Neural cell (in vitro differentiated cells): Measurements from ENCODE around the gene TPM2. TPM values are rescaled to one million over a fixed set of nuclear protein-coding genes. Genes with fewer than 3 reads are reported as not detected.

Experiments used
- H2AFZ ChIP-seq: fragments of 200-600, 300-800 bp; sonication (generic), shearing (Covaris generic); 2 replicates; pipeline ENCODE4 v1.6.0; 2014; ENCODE audit warnings: low read depth, mild to moderate bottlenecking, antibody characterized with exemption, low read length, moderate library complexity
- H3F3A ChIP-seq: fragments of 200-600 bp; shearing (Covaris generic); 2 replicates; pipeline ENCODE4 v1.6.1; 2016; ENCODE audit warnings: mild to moderate bottlenecking, moderate library complexity, mixed read lengths, antibody characterized with exemption, low read length; ENCODE audit not compliant: insufficient read depth, poor library complexity, severe bottlenecking
- H3K27ac ChIP-seq: fragments of 200-600, 300-800 bp; sonication (generic), shearing (Covaris generic); 2 replicates; pipeline ENCODE4 v1.5.1; 2014; ENCODE audit warnings: mild to moderate bottlenecking, low read length, moderate library complexity
- H3K27me3 ChIP-seq: fragments of 300-800, 200-600 bp; sonication (generic), shearing (Covaris generic); 2 replicates; pipeline ENCODE4 v1.6.0; 2014; ENCODE audit warnings: mild to moderate bottlenecking, low read depth, low read length, moderate library complexity; ENCODE audit not compliant: insufficient read depth
- H3K36me3 ChIP-seq: fragments of 300-800, 200-600 bp; sonication (generic), shearing (Covaris generic); 2 replicates; pipeline ENCODE4 v1.5.1; 2014; ENCODE audit warnings: mild to moderate bottlenecking, antibody characterized with exemption, low read length, moderate library complexity; ENCODE audit not compliant: insufficient read depth
- H3K4me2 ChIP-seq: fragments of 300-800, 200-600 bp; sonication (generic), shearing (Covaris generic); 2 replicates; pipeline ENCODE4 v1.6.0; 2014; ENCODE audit warnings: mild to moderate bottlenecking, low read length
- H3K4me3 ChIP-seq: fragments of 300-800, 200-600 bp; sonication (generic), shearing (Covaris generic); 2 replicates; pipeline ENCODE4 v1.5.1; 2014; ENCODE audit warnings: mild to moderate bottlenecking, low read length, moderate library complexity
- H3K79me2 ChIP-seq: fragments of 200-600 bp; shearing (Covaris generic); replicated peaks from 2 replicates; pipeline ENCODE4 v1.6.0; 2014; ENCODE audit warnings: mild to moderate bottlenecking, low read length, moderate library complexity; ENCODE audit not compliant: insufficient read depth
- H3K9ac ChIP-seq: fragments of 300-800, 200-600 bp; sonication (generic), shearing (Covaris generic); 2 replicates; pipeline ENCODE4 v1.6.1; 2016; ENCODE audit warnings: mild to moderate bottlenecking, low read length, mixed read lengths
- H3K9me2 ChIP-seq: fragments of 200-600 bp; shearing (Covaris generic); 2 replicates; pipeline ENCODE4 v1.6.1; 2016; ENCODE audit warnings: mild to moderate bottlenecking, low read length, mixed read lengths; ENCODE audit not compliant: insufficient read depth
- H3K9me3 ChIP-seq: fragments of 200-600, 300-800 bp; sonication (generic), shearing (Covaris generic); 2 replicates; pipeline ENCODE4 v1.6.1; 2016; ENCODE audit warnings: mild to moderate bottlenecking, mixed run types, low read length, moderate library complexity, mixed read lengths
- H4K20me1 ChIP-seq: fragments of 200-600 bp; shearing (Covaris generic); 2 replicates; pipeline ENCODE4 v1.6.1; 2016; ENCODE audit warnings: mild to moderate bottlenecking, mixed run types; ENCODE audit not compliant: insufficient read depth
- CTCF ChIP-seq: fragments of 450-650 bp; IDR thresholded peaks from 2 replicates; pipeline ENCODE4 v1.5.1; 2014; ENCODE audit warnings: antibody characterized with exemption, mild to moderate bottlenecking, moderate library complexity; ENCODE audit not compliant: poor library complexity, severe bottlenecking
- EP300 ChIP-seq: fragments of 450-650 bp; conservative IDR thresholded peaks from 2 replicates; pipeline ENCODE4 v1.6.1; 2014; ENCODE audit warnings: antibody characterized with exemption, mild to moderate bottlenecking, moderate library complexity; ENCODE audit not compliant: poor library complexity, severe bottlenecking
- EZH2 ChIP-seq: fragments of 200-600, 300-800 bp; shearing (Covaris generic), sonication (generic); IDR thresholded peaks from 2 replicates; pipeline ENCODE4 v1.6.1; 2014; ENCODE audit warnings: antibody characterized with exemption, low read length, borderline replicate concordance, mild to moderate bottlenecking; ENCODE audit not compliant: insufficient read depth, poor library complexity, severe bottlenecking
- MXI1 ChIP-seq: fragments of 450-650 bp; conservative IDR thresholded peaks from 2 replicates; pipeline ENCODE4 v1.6.1; 2014; ENCODE audit warnings: antibody characterized with exemption, mild to moderate bottlenecking; ENCODE audit not compliant: poor library complexity, severe bottlenecking
- POLR2AphosphoS5 ChIP-seq: IDR thresholded peaks from 2 replicates; pipeline ENCODE4 v1.6.1; 2012
- RAD21 ChIP-seq: fragments of 450-650 bp; conservative IDR thresholded peaks from 2 replicates; pipeline ENCODE4 v1.6.1; 2014; ENCODE audit warnings: antibody characterized with exemption, mild to moderate bottlenecking, moderate library complexity
- REST ChIP-seq: IDR thresholded peaks from 2 replicates; pipeline ENCODE4 v1.6.1; 2012; ENCODE audit warnings: borderline replicate concordance
- SMC3 ChIP-seq: fragments of 450-650 bp; conservative IDR thresholded peaks from 2 replicates; pipeline ENCODE4 v1.6.1; 2014; ENCODE audit warnings: antibody characterized with exemption, mild to moderate bottlenecking, moderate library complexity; ENCODE audit not compliant: poor library complexity
- TAF1 ChIP-seq: IDR thresholded peaks from 2 replicates; pipeline ENCODE4 v1.6.1; 2012; ENCODE audit warnings: low read depth
- polyA plus RNA-seq: library from polyadenylated mRNA; depleted of rRNA; stranded (reverse); fragments of >200 nt; gene quantifications from 2 replicates; pipeline ENCODE4 v1.2.3, GENCODE V29; 2014

Gene TPM2
- polyA plus RNA-seq, 1 donor from 2014 or later, result not detected

DNA sequence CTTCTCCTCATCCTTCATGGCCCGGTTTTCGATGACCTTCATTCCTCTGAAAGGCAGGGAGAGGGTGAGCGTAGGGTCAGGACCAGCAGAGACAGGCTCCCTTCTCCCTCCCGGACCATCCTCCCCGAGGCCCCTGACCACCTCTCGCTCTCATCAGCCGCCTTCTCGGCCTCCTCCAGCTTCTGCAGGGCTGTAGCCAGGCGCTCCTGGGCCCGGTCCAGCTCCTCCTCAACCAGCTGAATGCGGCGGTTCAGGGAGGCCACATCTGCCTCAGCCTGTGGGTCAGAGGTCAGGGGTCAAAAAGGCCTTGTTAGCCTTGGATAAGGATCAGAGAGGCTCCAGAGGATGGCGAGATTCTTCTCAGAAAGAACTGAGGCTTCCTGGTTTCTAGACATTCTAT lies 4.2 kb downstream of the TPM2 start:
- Histone ChIP-seq H3K9me3 (no peaks in the 10 kb centered on the region), H3K4me3 (no peak overlapping the region), H3K9ac (no peak overlapping the region), H3K27me3 (peaks cover 16% of the 10 kb centered on the region), H3K4me2 (no peak overlapping the region), H3K36me3 (no peaks in the 10 kb centered on the region), H4K20me1 (no peaks in the 10 kb centered on the region), H3K9me2 (no peaks in the 10 kb centered on the region), H2AFZ (no peak overlapping the region), H3F3A (no peaks in the 10 kb centered on the region), H3K27ac (no peak overlapping the region), H3K79me2 (no peaks in the 10 kb centered on the region)
- TF ChIP-seq TAF1 (no peak), MXI1 (no peak), REST (no peak), CTCF (no peak), RAD21 (no peak), SMC3 (no peak), POLR2AphosphoS5 (no peak), EZH2 (no peak), EP300 (no peak)

DNA sequence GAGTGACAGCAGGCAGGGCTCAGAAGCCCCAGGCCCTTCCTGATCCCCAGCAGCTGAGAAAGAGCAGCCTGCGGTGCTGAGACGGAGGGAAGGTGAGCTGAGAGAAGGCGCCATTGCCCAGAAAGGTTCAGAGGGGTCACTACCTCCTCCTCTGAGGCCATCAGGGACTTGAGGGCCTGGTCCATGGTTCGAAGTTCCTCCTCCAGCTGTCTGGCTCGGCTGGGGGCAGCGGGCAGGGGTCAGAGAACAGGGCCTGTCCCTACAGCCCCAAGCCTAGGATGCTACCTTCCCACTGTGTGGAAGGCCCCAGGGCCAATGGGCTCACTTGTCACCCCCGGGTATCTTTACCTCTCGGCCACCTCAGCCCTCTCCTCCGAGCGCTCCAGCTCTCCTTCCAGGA lies 4.8 kb downstream of the TPM2 start:
- H3K27ac ChIP-seq, result no peak overlapping the region
- TF ChIP-seq CTCF (no peak), SMC3 (no peak), RAD21 (no peak), MXI1 (no peak), EP300 (no peak), POLR2AphosphoS5 (no peak), EZH2 (no peak), TAF1 (no peak), REST (no peak)
- no peak overlapping the region for H3K4me2 ChIP-seq
- no peak overlapping the region for H3K9ac ChIP-seq
- no peaks in the 10 kb centered on the region for H3K9me3 ChIP-seq
- no peaks in the 10 kb centered on the region for H3K79me2 ChIP-seq
- no peaks in the 10 kb centered on the region for H3K36me3 ChIP-seq
- H3K9me2 ChIP-seq, result no peaks in the 10 kb centered on the region
- H3K27me3 ChIP-seq, result peaks cover 10% of the 10 kb centered on the region
- no peak overlapping the region for H2AFZ ChIP-seq
- H3K4me3 ChIP-seq, result no peak overlapping the region
- no peaks in the 10 kb centered on the region for H3F3A ChIP-seq
- H4K20me1 ChIP-seq, result no peaks in the 10 kb centered on the region
